Adipose tissue (tissue), 3 donors: ENCODE measurements around the gene DNAJC22. TPM values are rescaled to one million over a fixed set of nuclear protein-coding genes. Genes with fewer than 3 reads are reported as not detected.

Experiments used
- H3K27ac ChIP-seq: one replicate; pipeline ENCODE4 v1.5.1; 2013; ENCODE audit warnings: low read depth, low read length
- WGBS, 3 donors: extraction: QIAGEN DNeasy Blood & Tissue Kit; methylation state at CpG; one replicate each; pipeline ENCODE4 v1.1.7; 2013; 5-methylcytosine and 5-hydroxymethylcytosine counted together
- polyA plus RNA-seq, 3 donors: library from polyadenylated mRNA; stranded (reverse); fragments of 200-250 nt; gene quantifications; one replicate each; pipeline ENCODE4 v1.2.3, GENCODE V29; 2013
- donor health status: healthy with polysubstance abuse.
- donor health status: Bipolar disorder and iron deficiency.
- donor health status: healthy.

The DNAJC22 gene
- polyA plus RNA-seq, 3 donors = 0.22 to 4.0 (median 0.62) TPM

GRCh38 chr12:49341777-49342065 lies 5.0 kb upstream of the DNAJC22 start:
- H3K27ac ChIP-seq = no peak overlapping the region
- 25 to 50% (median 29%) methylated on average over 21 of the region's 21 CpGs for WGBS, 3 donors

DNA sequence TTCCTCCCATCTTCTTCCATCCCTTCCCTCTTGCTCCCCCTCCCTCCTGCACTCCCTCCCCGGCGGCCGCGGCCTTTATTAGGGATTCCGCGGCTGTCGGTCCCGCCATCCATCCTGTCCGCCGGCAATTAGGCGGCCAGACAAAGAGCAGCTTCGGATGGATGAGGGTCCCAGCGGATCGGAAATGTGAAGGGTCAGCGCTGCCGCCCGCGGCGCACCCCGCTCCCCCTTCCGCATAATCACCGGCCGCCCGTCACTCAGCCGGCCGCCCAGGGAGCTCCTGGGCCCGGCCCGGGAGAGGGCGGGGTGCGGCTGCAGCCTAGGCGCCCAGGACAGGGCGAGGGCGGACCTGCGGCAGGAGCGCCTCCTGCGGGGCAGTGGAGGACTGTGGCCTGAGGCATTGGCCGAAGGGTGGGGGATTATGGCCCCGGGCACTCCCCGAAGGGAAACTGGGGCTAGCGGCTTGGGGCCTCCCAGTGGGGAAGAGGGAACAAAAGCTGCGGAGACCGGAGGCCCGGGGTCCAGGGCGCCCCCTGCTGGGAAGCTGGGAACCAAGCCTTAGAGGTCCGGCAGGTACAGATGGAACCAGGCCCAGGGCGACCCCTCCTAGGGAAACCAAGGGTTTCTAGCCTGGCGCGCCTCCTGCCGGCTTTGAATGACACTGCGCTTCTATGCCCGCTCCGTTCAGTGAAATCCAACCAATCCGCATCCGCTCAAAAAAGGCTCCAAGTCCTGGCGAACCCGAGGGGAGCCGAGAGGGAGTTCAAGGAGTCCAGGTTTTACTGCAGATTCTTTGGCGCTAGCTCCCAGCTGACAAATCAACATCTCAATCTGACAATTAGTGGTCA lies 4.4 kb upstream of the DNAJC22 start:
- H3K27ac ChIP-seq = no peak overlapping the region
- WGBS, 3 donors = 2 to 8% (median 2%) methylated on average over 52 to 58 of the region's 58 CpGs

GRCh38 chr12:49342914-49343731 lies 3.6 kb upstream of the DNAJC22 start:
- no peak overlapping the region for H3K27ac ChIP-seq
- WGBS, 3 donors = 3 to 5% (median 3%) methylated on average over 33 of the region's 33 CpGs

- H3K27ac ChIP-seq = no peak overlapping the region
- WGBS, 3 donors = 16 to 25% (median 22%) methylated on average over 15 of the region's 15 CpGs
Observed at GRCh38 chr12:49344486-49345050, 2.1 kb upstream of the DNAJC22 start.

GRCh38 chr12:49345051-49345824 lies 1.4 kb upstream of the DNAJC22 start:
- WGBS, 3 donors = 0 to 2% (median 2%) methylated on average over 51 to 70 of the region's 70 CpGs
- H3K27ac ChIP-seq = no peak overlapping the region

DNA sequence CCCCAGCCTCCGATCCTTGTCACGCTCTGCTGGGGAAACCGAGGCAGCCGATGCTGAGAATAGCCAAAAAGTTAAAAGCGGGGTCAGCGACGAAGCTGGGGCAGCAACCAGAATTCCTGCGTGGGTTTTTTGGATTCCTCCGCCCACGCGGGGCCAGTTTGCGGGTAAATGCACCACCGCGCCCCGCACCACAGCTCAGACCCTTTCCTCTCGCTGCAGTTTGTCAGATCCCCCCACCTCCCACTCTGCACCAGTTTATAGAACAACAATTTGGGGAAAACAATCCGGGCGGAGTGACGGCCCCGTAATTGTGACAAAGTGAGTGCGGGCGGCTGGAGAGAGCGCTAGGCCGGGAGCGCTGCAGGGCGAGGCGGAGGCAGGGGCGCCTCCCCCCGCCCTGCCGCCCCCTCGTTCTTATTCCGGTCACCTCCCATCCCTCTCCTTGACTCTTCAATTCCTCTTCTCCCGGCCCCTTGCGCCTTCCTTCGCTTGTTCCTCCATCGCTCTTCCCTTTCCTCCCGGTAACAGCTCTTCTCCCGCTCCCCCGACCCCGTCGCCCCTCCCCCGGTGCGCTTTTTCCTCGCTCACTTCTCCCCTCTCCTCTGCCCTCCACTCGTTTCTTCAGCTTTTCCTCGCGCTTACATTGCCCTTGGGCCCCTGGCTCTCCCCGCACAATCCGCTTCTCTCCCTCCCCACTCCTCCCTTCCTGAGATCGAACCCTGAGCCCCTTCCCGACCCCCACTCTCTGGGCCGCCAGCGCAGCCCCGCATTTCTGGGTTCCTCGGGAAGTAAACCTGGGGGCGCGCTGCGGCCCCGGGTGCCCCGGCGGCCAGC lies 646 bp upstream of the DNAJC22 start:
- no peak overlapping the region for H3K27ac ChIP-seq
- WGBS, 3 donors = 2 to 3% (median 3%) methylated on average over 57 to 61 of the region's 61 CpGs

- H3K27ac ChIP-seq = no peak overlapping the region
Observed at GRCh38 chr12:49347311-49348193, 864 bp downstream of the DNAJC22 start.

DNA sequence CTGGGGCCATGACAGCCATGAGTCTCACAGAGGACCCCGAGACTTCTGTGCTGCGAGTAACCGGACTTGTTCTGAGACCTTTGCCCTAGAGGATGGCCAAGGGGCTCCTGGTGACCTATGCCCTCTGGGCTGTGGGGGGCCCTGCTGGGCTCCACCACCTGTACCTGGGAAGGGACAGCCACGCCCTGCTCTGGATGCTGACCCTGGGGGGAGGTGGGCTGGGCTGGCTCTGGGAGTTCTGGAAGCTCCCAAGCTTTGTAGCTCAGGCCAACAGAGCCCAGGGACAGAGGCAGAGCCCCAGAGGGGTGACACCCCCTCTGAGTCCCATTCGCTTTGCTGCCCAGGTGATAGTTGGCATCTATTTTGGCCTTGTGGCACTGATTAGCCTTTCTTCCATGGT lies 2.1 kb downstream of the DNAJC22 start:
- 90 to 96% (median 95%) methylated on average over 5 of the region's 5 CpGs for WGBS, 3 donors

More at GRCh38 chr12:49347311-49348193, 864 bp downstream of the DNAJC22 start:
- WGBS, 3 donors = 3 to 10% (median 7%) methylated on average over 37 of the region's 37 CpGs

GRCh38 chr12:49349266-49349665 lies 2.6 kb downstream of the DNAJC22 start:
- 93 to 97% (median 95%) methylated on average over 11 of the region's 11 CpGs for WGBS, 3 donors

More for the DNA sequence above, 2.1 kb downstream of the DNAJC22 start:
- no peak overlapping the region for H3K27ac ChIP-seq

DNA sequence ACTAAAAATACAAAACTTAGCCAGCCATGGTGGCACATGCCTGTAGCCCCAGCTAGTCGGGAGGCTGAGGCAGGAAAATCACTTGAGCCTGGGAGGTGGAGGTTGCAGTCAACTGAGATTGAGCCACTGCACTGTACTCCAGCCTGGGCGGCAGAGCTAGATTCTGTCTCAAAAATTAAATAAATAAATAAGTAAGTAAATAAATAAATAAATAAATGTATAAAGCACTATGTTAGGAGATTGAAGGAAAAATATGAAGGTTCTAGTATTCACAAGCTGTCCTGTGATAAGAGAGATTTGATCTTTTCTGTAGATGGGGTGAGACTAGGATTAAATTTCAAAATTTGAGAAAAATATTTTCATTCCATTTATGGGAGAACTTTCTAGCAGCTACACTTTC lies 5.7 kb downstream of the DNAJC22 start:
- 63 to 83% (median 76%) methylated on average over 2 of the region's 2 CpGs for WGBS, 3 donors
- no peak overlapping the region for H3K27ac ChIP-seq

More at GRCh38 chr12:49349266-49349665, 2.6 kb downstream of the DNAJC22 start:
- no peak overlapping the region for H3K27ac ChIP-seq

DNA sequence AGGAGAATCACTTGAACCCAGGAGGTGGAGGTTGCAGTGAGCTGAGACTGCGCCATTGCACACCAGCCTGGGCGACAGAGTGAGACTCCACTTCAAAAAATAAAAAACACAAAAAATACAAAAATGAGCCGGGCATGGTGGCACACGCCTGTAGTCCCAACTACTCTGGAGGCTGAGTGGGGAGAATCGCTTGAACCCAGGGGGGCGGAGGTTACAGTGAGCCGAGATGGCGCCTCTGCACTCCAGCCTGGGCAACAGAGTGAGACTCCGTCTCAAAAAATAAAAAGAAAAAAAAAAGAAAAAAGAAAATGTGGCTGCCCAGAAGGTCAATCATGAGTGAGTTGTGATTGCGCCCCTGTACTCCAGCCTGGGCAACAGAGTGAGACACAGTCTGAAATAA lies 9.2 kb downstream of the DNAJC22 start:
- 95 to 97% (median 96%) methylated on average over 10 of the region's 10 CpGs for WGBS, 3 donors
- no peak overlapping the region for H3K27ac ChIP-seq

DNA sequence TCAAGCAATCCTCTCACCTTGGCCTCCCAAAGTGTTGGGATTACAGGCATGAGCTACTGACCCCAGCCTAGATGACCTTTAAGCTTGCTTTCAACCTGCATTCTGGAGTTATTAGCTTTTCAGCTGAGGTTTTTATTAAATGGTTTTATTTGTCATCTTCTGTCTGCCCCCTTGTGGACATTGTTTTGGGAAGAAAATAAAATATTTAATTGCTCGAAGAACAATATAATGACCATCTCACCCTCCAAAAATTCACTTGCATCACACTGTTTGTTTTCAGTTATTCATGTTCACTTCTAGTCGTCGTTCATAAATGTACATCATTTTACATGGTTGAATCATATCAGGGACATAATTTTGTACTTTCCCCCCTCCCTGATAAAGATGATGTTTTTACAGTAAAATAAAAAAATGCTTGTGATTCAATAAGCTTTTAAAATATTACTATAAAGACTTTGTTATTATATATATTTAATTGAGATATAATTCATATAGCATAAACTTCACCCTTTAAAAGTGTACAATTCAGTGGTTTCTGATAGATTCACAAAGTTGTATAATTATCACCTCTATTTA lies 10.5 kb downstream of the DNAJC22 start:
- no peak overlapping the region for H3K27ac ChIP-seq
- 7 to 15% (median 8%) methylated on average over 3 of the region's 3 CpGs for WGBS, 3 donors

DNA sequence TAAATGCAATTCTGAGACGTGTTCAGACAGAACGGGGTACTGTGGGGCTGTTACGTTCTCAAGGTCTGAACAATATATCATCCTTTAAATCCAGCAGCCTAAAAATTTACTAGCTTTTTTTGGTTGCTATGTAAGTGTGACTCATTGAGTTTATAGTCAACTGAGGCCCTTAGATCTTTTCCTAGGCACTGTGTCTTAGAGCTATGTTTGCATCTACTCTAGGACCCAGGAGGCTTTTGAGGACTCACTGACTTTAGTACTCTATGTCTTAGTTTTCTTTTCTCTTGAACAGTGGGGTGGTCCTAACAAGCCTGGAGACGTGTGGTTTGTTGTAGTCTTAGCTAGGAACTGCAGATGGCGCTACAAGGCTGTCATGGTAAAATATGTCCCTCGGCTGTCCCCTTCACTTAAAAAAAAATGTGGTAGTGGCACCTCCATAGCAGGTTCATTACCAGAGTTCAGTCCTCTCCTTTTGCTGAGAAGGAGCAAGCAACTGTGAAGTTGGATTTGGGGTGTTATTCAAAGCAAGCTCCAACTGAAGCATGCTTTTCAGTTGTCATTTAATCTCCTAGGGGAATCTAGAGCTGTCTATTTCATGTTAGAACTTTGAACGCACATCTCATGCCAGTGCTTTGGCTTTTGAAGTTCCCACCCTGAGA lies 11.9 kb downstream of the DNAJC22 start:
- no peak overlapping the region for H3K27ac ChIP-seq
- WGBS, 3 donors = 17 to 24% (median 22%) methylated on average over 7 of the region's 7 CpGs

GRCh38 chr12:49359671-49360070 lies 13.0 kb downstream of the DNAJC22 start:
- 80 to 86% (median 83%) methylated on average over 7 of the region's 7 CpGs for WGBS, 3 donors
- no peak overlapping the region for H3K27ac ChIP-seq

DNA sequence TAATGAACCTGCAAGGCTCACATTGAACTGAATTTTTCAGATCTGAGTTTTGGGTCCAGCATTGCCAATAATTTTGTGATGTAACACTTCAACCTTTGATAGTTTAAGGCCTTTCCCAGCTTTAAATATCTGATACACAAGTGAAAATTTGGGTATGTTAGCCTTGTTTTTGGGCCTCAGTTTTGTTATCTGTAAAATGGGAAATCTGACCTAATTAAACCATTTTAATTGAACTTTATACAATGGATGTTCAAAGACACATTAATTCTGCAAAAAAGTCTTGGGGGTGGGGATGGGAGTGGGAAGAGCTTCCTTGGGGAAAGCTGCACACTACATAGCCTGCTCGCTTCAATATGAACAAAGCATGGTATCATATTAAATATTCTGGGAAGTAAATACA lies 15.4 kb downstream of the DNAJC22 start:
- no peak overlapping the region for H3K27ac ChIP-seq
- 96 to 98% (median 97%) methylated on average over 1 of the region's 1 CpG for WGBS, 3 donors

GRCh38 chr12:49364989-49365388 lies 18.3 kb downstream of the DNAJC22 start:
- no peak overlapping the region for H3K27ac ChIP-seq
- WGBS, 3 donors = 61 to 83% (median 62%) methylated on average over 1 of the region's 1 CpG
